Right lobe of liver (tissue), 6 donors: ENCODE measurements around the gene PTPRN2. TPM values are rescaled to one million over a fixed set of nuclear protein-coding genes. Genes with fewer than 3 reads are reported as not detected.
A peak's percentile ranks its signal among the peaks of the same experiment; 100 is the strongest.

Experiments
- ATAC-seq, 4 donors: fragments of 200-7000 bp; cut with Tn5 transposase; one replicate each; pipeline ENCODE4 v1.9.1; 2020; ENCODE audit warnings: mild to moderate bottlenecking in 4 of 4, moderate library complexity in 4 of 4
- DNase-seq, 3 donors: peaks; one replicate each; pipeline ENCODE4 v3.0.0-alpha.2; 2020
- H3K27ac ChIP-seq, 3 donors: fragments of 200-600 bp; one replicate each; pipeline ENCODE4 v1.8.0; 2022
- H3K27me3 ChIP-seq, 2 donors: fragments of 200-600 bp; one replicate each; pipeline ENCODE4 v1.8.0; 2022
- H3K36me3 ChIP-seq, 4 donors: fragments of 200-600 bp; sonication (generic) in 1 of 4; one replicate each; pipeline versions ENCODE4 v1.5.1 to v1.8.0; 2017 to 2022; ENCODE audit warnings: control low read depth in 1 of 4
- H3K4me1 ChIP-seq, 4 donors: fragments of 200-600 bp; sonication (generic) in 1 of 4; one replicate each; pipeline versions ENCODE4 v1.5.1 to v1.8.0; 2017 to 2022; ENCODE audit warnings: control low read depth in 1 of 4
- H3K4me3 ChIP-seq, 3 donors: fragments of 200-600 bp; one replicate each; pipeline ENCODE4 v1.8.0; 2022
- H3K9me3 ChIP-seq, 4 donors: fragments of 200-600 bp; sonication (generic) in 1 of 4; one replicate each; pipeline versions ENCODE4 v1.5.1 to v1.8.0; 2017 to 2022; ENCODE audit warnings: control low read depth in 1 of 4
- POLR2A ChIP-seq: fragments of 450-650 bp; IDR thresholded peaks from one replicate; pipeline ENCODE4 v1.6.1; 2017; ENCODE audit warnings: antibody characterized with exemption, mild to moderate bottlenecking
- WGBS: methylation state at CpG from one replicate; pipeline ENCODE4 v1.1.6; 2018; ENCODE audit warnings: low coverage, low lambda C conversion rate; ENCODE audit not compliant: insufficient coverage; ENCODE audit errors: missing lambda C conversion rate; 5-methylcytosine and 5-hydroxymethylcytosine counted together
- intact Hi-C, 2 donors: fragments of 100-400 bp; cut with DNase I; formaldehyde crosslinking; loops; one replicate each; pipeline versions ENCODE4 v1.11.2 to v1.14.1; 2022
- total RNA-seq, 6 experiments: library from RNA; depleted of rRNA in 2 of 6; stranded (reverse); fragments of >200 nt in 2 of 6; fragmentation: NEBNext Ultra II Directional in 3 of 6; extraction: Animal tissue kit (Norgen Biotek cat#: 25700) in 3 of 6; gene quantifications; one replicate each; pipeline versions ENCODE4 v1.1.0 to v1.2.4, GENCODE V29; 2016 to 2023
- TF ChIP-seq, protein P1 (sequence below), 4 donors: fragments of 200-600 bp in 3 of 4; fragments of 450-650 bp in 1 of 4; IDR thresholded peaks; one replicate each; pipeline versions ENCODE4 v1.5.1 to v1.8.0; 2016 to 2022; ENCODE audit warnings: antibody characterized with exemption in 4 of 4, mild to moderate bottlenecking in 2 of 4
- donor health status: DM: no; HTN: yes; CAD: no.
- donor health status: DM: no; HTN: no; CAD: no.
- donor health status: DM: no; HTN: no; CAD: no.
- donor health status: DM: no; HTN: yes; CAD: no.
- donor health status: DM: no; HTN: yes; CAD: no.

Gene PTPRN2
- total RNA-seq, 6 experiments from 2014 or later: 0.15 to 0.87 (median 0.67) TPM

DNA sequence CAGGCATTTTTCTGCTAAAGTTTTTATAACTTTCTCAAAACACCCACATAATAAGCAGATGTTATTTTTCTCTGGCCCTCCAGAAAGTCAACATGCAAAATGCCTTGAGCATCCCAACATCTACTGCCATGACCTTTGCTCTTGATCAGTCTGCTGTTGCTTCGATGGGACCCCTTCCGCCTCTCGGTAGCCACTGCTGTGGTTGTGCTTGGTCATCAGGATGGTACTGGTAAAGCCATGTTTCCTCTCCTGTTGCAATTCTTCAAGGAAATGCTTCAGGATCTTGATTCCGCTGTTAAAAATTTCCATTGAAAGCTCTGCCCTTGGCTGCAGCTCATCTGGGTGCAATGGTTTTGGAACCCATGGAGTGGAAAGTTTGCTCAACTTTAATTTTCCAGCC, 717.8 kb downstream of the PTPRN2 start:
- Histone ChIP-seq H3K27me3 (no peaks in the 10 kb centered on the region), H3K4me1 (no peaks in the 10 kb centered on the region), H3K27ac (no peak overlapping the region), H3K36me3 (no peaks in the 10 kb centered on the region), H3K4me3 (no peak overlapping the region), H3K9me3 (no peaks in the 10 kb centered on the region)
- 88% methylated on average over 3 of the region's 4 CpGs for WGBS
- DNase-seq (no peak), ATAC-seq (no peak)
- intact Hi-C loops: loop anchor here (10.0 kb wide), 1 partner anchor 435 kb away; no protein-coding TSS in a partner anchor
- no peak for TF ChIP-seq POLR2A
- TF ChIP-seq, protein P1, sequence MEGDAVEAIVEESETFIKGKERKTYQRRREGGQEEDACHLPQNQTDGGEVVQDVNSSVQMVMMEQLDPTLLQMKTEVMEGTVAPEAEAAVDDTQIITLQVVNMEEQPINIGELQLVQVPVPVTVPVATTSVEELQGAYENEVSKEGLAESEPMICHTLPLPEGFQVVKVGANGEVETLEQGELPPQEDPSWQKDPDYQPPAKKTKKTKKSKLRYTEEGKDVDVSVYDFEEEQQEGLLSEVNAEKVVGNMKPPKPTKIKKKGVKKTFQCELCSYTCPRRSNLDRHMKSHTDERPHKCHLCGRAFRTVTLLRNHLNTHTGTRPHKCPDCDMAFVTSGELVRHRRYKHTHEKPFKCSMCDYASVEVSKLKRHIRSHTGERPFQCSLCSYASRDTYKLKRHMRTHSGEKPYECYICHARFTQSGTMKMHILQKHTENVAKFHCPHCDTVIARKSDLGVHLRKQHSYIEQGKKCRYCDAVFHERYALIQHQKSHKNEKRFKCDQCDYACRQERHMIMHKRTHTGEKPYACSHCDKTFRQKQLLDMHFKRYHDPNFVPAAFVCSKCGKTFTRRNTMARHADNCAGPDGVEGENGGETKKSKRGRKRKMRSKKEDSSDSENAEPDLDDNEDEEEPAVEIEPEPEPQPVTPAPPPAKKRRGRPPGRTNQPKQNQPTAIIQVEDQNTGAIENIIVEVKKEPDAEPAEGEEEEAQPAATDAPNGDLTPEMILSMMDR (IDR thresholded peaks at IDR 0.05): no peak

- ATAC-seq: no peak
- TF ChIP-seq, protein P1 (IDR thresholded peaks at IDR 0.05): no peak
- no peak for DNase-seq
- no peaks in the 10 kb centered on the region for H3K9me3 ChIP-seq
- H3K27ac ChIP-seq: no peak overlapping the region
- intact Hi-C loops: no loop called here
- H3K36me3 ChIP-seq: no peaks in the 10 kb centered on the region
- no peaks in the 10 kb centered on the region for H3K27me3 ChIP-seq
- no peaks in the 10 kb centered on the region for H3K4me1 ChIP-seq
- no peak overlapping the region for H3K4me3 ChIP-seq
- 82% methylated on average over 3 of the region's 15 CpGs for WGBS
Measured at GRCh38 chr7:157867685-157868305, 719.8 kb downstream of the PTPRN2 start.

- Histone ChIP-seq H3K27ac (no peak overlapping the region), H3K36me3 (no peaks in the 10 kb centered on the region), H3K4me3 (no peak overlapping the region), H3K9me3 (no peaks in the 10 kb centered on the region), H3K27me3 (no peaks in the 10 kb centered on the region), H3K4me1 (no peaks in the 10 kb centered on the region)
- DNase-seq: no peak
- 92% methylated on average over 12 of the region's 29 CpGs for WGBS
- ATAC-seq: peak in 1 of 4 donors; percentile 17
- TF ChIP-seq, protein P1 (IDR thresholded peaks at IDR 0.05): no peak
- intact Hi-C loops: no loop called here
Measured at GRCh38 chr7:157866336-157866924, 721.2 kb downstream of the PTPRN2 start.

DNA sequence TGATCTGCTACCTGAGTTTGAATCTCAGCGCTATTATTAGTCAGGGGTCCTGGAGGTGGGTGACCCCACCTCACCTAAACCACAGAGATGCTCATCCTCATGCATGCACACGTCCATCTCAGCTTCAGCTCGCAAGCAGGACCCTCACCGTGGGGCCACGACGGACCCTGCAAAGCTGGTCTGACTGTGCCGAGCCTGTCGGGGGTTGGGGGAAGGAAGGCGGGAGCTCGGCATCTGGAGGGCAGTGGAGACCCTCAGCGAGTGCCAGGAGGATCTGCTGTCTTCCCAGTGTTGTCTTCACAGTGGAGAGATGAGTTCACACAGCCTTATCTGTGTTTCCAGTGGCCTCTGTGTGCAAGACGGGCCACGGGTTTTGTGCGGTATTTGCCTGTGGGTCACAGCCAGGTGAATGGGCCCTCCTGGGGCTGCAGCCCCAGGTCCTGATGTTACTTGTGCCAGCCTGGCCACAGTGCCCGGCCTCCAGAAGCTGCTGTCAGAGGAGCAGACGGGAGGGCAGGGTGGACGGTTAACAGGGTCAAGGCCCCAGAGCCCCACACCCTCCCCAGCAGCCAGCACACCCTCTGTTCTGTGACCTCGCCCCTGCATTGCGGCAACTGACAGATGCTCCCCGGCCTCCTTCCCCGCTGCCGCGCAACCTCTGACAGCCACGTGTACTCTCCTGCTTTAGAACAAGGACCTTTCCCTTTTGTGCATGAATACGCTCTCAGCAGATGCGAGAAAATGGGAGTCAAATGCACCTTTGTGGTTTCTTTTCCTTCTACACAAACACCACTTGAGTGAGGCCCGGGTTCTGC, 722.1 kb downstream of the PTPRN2 start:
- peak in 1 of 4 donors; percentile 26 for ATAC-seq

More for the DNA sequence above, 722.1 kb downstream of the PTPRN2 start:
- Histone ChIP-seq H3K27me3 (no peaks in the 10 kb centered on the region), H3K9me3 (no peaks in the 10 kb centered on the region), H3K4me1 (no peaks in the 10 kb centered on the region), H3K4me3 (no peak overlapping the region), H3K36me3 (no peaks in the 10 kb centered on the region), H3K27ac (no peak overlapping the region)
- no peak for DNase-seq
- TF ChIP-seq, protein P1 (IDR thresholded peaks at IDR 0.05): no peak
- no peak for TF ChIP-seq POLR2A
- intact Hi-C loops: no loop called here
- 80% methylated on average over 10 of the region's 27 CpGs for WGBS
